Smooth muscle cell (in vitro differentiated cells): Measurements from ENCODE around the gene C1QB. TPM values are rescaled to one million over a fixed set of nuclear protein-coding genes. Genes with fewer than 3 reads are reported as not detected.

ENCODE experiments used
- DNase-seq: peaks from one replicate; lab custom pipeline; 2025; ENCODE audit not compliant: unreplicated experiment; lab: John Stamatoyannopoulos, UW
- H2AFZ ChIP-seq: fragments of 200-600 bp; sonication (generic); 2 replicates; pipeline ENCODE4 v1.6.0; 2016; ENCODE audit warnings: antibody characterized with exemption, low read depth, mild to moderate bottlenecking
- H3F3A ChIP-seq: fragments of 200-600 bp; sonication (generic); 2 replicates; pipeline ENCODE4 v1.6.0; 2017; ENCODE audit warnings: antibody characterized with exemption, low read depth
- H3K27ac ChIP-seq: fragments of 200-600 bp; sonication (generic); 2 replicates; pipeline ENCODE4 v1.5.1; 2016; ENCODE audit warnings: low read depth, mild to moderate bottlenecking
- H3K27me3 ChIP-seq: fragments of 200-600 bp; sonication (generic); 2 replicates; pipeline ENCODE4 v1.6.1; 2016; ENCODE audit warnings: low read depth, mild to moderate bottlenecking
- H3K36me3 ChIP-seq: fragments of 200-600 bp; sonication (generic); 2 replicates; pipeline ENCODE4 v1.5.1; 2016; ENCODE audit warnings: low read depth
- H3K4me1 ChIP-seq: fragments of 200-600 bp; sonication (generic); 2 replicates; pipeline ENCODE4 v1.5.1; 2016; ENCODE audit warnings: low read depth
- H3K4me2 ChIP-seq: fragments of 200-600 bp; sonication (generic); 2 replicates; pipeline ENCODE4 v1.6.0; 2016; ENCODE audit warnings: mild to moderate bottlenecking
- H3K4me3 ChIP-seq: fragments of 200-600 bp; sonication (generic); 2 replicates; pipeline ENCODE4 v1.5.1; 2016; ENCODE audit warnings: mild to moderate bottlenecking
- H3K79me2 ChIP-seq: fragments of 200-600 bp; sonication (generic); 2 replicates; pipeline ENCODE4 v1.6.0; 2016; ENCODE audit warnings: low read depth, mild to moderate bottlenecking
- H3K9ac ChIP-seq: fragments of 200-600 bp; sonication (generic); 2 replicates; pipeline ENCODE4 v1.6.0; 2016; ENCODE audit warnings: low read depth
- H3K9me3 ChIP-seq: fragments of 200-600 bp; sonication (generic); replicated peaks from 2 replicates; pipeline ENCODE4 v1.5.1; 2016; ENCODE audit warnings: low read depth
- H4K20me1 ChIP-seq: fragments of 200-600 bp; sonication (generic); 2 replicates; pipeline ENCODE4 v1.6.0; 2016; ENCODE audit warnings: low read depth
- CTCF ChIP-seq: fragments of 200-600 bp; sonication (generic); IDR thresholded peaks from 2 replicates; pipeline ENCODE4 v1.5.1; 2017; ENCODE audit warnings: borderline replicate concordance, mild to moderate bottlenecking, antibody characterized with exemption; ENCODE audit not compliant: insufficient read depth, poor library complexity, severe bottlenecking
- WGBS: methylation state at CpG from one replicate; pipeline ENCODE4 v1.1.7; 2016; ENCODE audit warnings: low lambda C conversion rate; 5-methylcytosine and 5-hydroxymethylcytosine counted together
- polyA plus RNA-seq: library from polyadenylated mRNA; unstranded; fragments of >200 nt; fragmentation: Nextera tagmentation; extraction: Ambion mirVana; gene quantifications from 2 replicates; pipeline ENCODE4 v1.2.1, GENCODE V29; 2016
- total RNA-seq: library from RNA; depleted of rRNA; stranded (reverse); fragments of >200 nt; gene quantifications from 2 replicates; pipeline ENCODE4 v1.2.3, GENCODE V29; 2014

The C1QB gene
- total and polyA plus RNA-seq, 2 experiments from 2014 or later, result not detected

- H2AFZ ChIP-seq, result no peak overlapping the region
- TF ChIP-seq CTCF, result no peak
- no peak for DNase-seq
- H4K20me1 ChIP-seq, result no peaks in the 10 kb centered on the region
- H3K36me3 ChIP-seq, result no peaks in the 10 kb centered on the region
- H3K4me3 ChIP-seq, result no peak overlapping the region
- no peaks in the 10 kb centered on the region for H3K9me3 ChIP-seq
- H3K9ac ChIP-seq, result no peak overlapping the region
- no peak overlapping the region for H3K27ac ChIP-seq
- peaks cover 58% of the 10 kb centered on the region for H3K27me3 ChIP-seq
- 80% methylated on average over 5 of the region's 5 CpGs for WGBS
- H3K4me2 ChIP-seq, result no peak overlapping the region
- H3K79me2 ChIP-seq, result no peaks in the 10 kb centered on the region
- H3K4me1 ChIP-seq, result no peaks in the 10 kb centered on the region
- H3F3A ChIP-seq, result no peaks in the 10 kb centered on the region
Observed at GRCh38 chr1:22627331-22627730, 25.7 kb upstream of the C1QB start.

DNA sequence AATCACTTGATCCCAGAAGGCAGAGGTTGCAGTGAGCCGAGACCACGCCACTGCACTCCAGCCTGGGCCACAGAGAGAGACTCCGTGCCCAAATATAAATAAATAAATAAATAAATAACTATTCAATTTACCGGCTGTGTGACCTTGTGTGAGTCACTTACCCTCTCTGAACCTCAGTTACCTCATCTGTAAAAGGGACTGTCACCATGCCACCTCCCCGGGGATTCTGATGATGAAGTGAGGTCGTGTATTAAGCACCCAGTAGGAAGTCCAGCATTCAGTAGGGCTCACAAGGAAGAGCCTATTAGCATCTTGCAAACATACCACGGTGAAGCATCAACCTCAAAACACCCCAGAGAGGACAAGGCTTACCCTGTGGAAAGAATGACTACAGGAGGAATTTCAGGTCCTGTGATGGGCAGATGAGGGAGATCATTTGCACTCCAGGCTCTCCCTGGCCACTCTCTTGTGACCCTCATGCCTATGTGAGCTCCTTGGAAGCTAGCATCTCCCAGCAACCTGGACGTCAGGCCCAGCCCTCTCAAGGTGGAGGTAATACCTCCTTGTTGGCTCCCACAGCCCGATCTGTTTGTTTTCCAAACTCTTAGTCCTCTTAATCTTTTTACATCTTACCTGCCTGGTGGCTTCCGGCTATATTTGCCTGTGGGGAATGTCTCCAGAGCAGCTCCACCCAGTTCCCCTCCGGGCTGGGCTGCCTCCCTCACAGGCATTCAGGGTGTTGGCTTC, 24.2 kb upstream of the C1QB start:
- H3K9me3 ChIP-seq, result no peaks in the 10 kb centered on the region
- peaks cover 69% of the 10 kb centered on the region for H3K27me3 ChIP-seq
- H2AFZ ChIP-seq, result no peak overlapping the region

DNA sequence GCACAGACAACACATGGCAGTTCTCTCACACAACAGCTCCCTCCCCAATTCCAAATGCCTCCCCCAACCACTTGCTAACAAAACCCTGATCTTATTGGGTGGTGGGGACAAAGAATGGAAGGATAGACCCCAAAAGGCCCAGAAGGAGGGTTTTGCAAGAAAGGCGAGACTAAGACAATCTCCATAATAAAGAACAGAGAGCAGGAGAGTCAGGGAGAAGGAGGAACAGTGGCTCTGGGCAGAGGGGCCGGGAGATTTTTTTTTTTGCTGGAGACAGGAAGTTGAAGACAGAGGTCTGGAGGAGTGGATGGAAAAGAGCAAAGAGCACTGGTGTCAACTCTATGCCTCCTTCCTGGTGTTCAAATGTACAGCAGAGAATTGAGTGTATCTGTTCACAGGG, 23.1 kb upstream of the C1QB start:
- Histone ChIP-seq H3K4me2 (no peak overlapping the region), H3K9ac (no peak overlapping the region), H3K4me3 (no peak overlapping the region), H3K27me3 (peaks cover 72% of the 10 kb centered on the region), H4K20me1 (no peaks in the 10 kb centered on the region), H3K27ac (no peak overlapping the region), H2AFZ (no peak overlapping the region), H3K79me2 (no peaks in the 10 kb centered on the region), H3K36me3 (no peaks in the 10 kb centered on the region), H3K4me1 (no peaks in the 10 kb centered on the region), H3F3A (no peaks in the 10 kb centered on the region), H3K9me3 (no peaks in the 10 kb centered on the region)
- 33% methylated on average over 2 of the region's 2 CpGs for WGBS
- no peak for TF ChIP-seq CTCF
- DNase-seq, result no peak

More for the DNA sequence above, 24.2 kb upstream of the C1QB start:
- Histone ChIP-seq H3K9ac (no peak overlapping the region), H3K4me2 (no peak overlapping the region), H3K79me2 (no peaks in the 10 kb centered on the region), H3K4me1 (no peaks in the 10 kb centered on the region), H3K36me3 (no peaks in the 10 kb centered on the region), H3F3A (no peaks in the 10 kb centered on the region), H3K4me3 (no peak overlapping the region), H3K27ac (no peak overlapping the region), H4K20me1 (no peaks in the 10 kb centered on the region)
- no peak for TF ChIP-seq CTCF
- DNase-seq, result no peak
- WGBS, result 54% methylated on average over 11 of the region's 11 CpGs
